SK-N-SH (cell line): ENCODE data around the gene STIL.

Experiments
- CHD2 ChIP-seq: fragments of 150-350 bp; IDR thresholded peaks from 2 replicates; pipeline ENCODE4 v1.6.1; 2018; ENCODE audit warnings: low read length; ENCODE audit not compliant: partially characterized antibody
- CTCF ChIP-seq: fragments of 200-600 bp; sonication (generic); IDR thresholded peaks from 2 replicates; pipeline ENCODE4 v1.6.1; 2017; ENCODE audit warnings: antibody characterized with exemption, mild to moderate bottlenecking, moderate library complexity
- EP300 ChIP-seq, 2 experiments: IDR thresholded peaks; 2 replicates each; pipeline versions ENCODE4 v1.4.0 to v1.6.1; 2012; ENCODE audit warnings: borderline replicate concordance in 1 of 2, low read depth in 1 of 2, low read length in 1 of 2
- GATA2 ChIP-seq: sonication (generic); formaldehyde crosslinking; IDR thresholded peaks from 2 replicates; pipeline ENCODE4 v1.5.0; 2020; ENCODE audit warnings: mild to moderate bottlenecking, missing genetic modification reagents
- JUND ChIP-seq: IDR thresholded peaks from 2 replicates; pipeline ENCODE4 v1.4.0; 2012
- MAX ChIP-seq: IDR thresholded peaks from 2 replicates; pipeline ENCODE4 v1.4.0; 2012; ENCODE audit warnings: low read depth
- MEF2A ChIP-seq: IDR thresholded peaks from 2 replicates; pipeline ENCODE4 v1.4.0; 2012; ENCODE audit warnings: low read depth, borderline replicate concordance
- MXI1 ChIP-seq: IDR thresholded peaks from 2 replicates; pipeline ENCODE4 v1.6.1; 2012; ENCODE audit warnings: mild to moderate bottlenecking, low read depth, low read length, improper control_type of control experiment
- POLR2AphosphoS5 ChIP-seq: IDR thresholded peaks from 2 replicates; pipeline ENCODE4 v1.6.1; 2012; ENCODE audit warnings: low read depth, low read length
- RAD21 ChIP-seq: IDR thresholded peaks from 2 replicates; pipeline ENCODE4 v1.6.1; 2012; ENCODE audit warnings: mild to moderate bottlenecking, low read length
- TAF1 ChIP-seq: IDR thresholded peaks from 2 replicates; pipeline ENCODE4 v1.6.1; 2012; ENCODE audit warnings: low read depth, mild to moderate bottlenecking, low read length, moderate library complexity, borderline replicate concordance
- YY1 ChIP-seq: IDR thresholded peaks from 2 replicates; pipeline ENCODE4 v1.4.0; 2012; ENCODE audit warnings: low read depth, mild to moderate bottlenecking

- TF ChIP-seq JUND = no peak
- no peak for TF ChIP-seq CTCF
- no peak for TF ChIP-seq RAD21
- TF ChIP-seq YY1 = no peak
- no peak for TF ChIP-seq MAX
- no peak for TF ChIP-seq GATA2 (CRISPR knock-in tag)
- no peak for TF ChIP-seq CHD2
- no peak for TF ChIP-seq POLR2AphosphoS5
- TF ChIP-seq EP300 (IDR thresholded peaks at IDR 0.05; ENCODE audit: borderline replicate concordance in 1 of 2, low read depth in 1 of 2, low read length in 1 of 2) = no peak
- TF ChIP-seq TAF1 = no peak
- TF ChIP-seq MEF2A = no peak
- TF ChIP-seq MXI1 = no peak
These were observed 26.3 kb upstream of the STIL start for GRCh38 chr1:47340227-47340626.
